OCI-M2 (cell line): ENCODE data around the gene TM2D3.

Experiments
- DNase-seq: peaks from one replicate; lab custom pipeline; 2025; ENCODE audit not compliant: unreplicated experiment; lab: John Stamatoyannopoulos, UW

Gene TM2D3, protein sequence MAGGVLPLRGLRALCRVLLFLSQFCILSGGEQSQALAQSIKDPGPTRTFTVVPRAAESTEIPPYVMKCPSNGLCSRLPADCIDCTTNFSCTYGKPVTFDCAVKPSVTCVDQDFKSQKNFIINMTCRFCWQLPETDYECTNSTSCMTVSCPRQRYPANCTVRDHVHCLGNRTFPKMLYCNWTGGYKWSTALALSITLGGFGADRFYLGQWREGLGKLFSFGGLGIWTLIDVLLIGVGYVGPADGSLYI

DNA sequence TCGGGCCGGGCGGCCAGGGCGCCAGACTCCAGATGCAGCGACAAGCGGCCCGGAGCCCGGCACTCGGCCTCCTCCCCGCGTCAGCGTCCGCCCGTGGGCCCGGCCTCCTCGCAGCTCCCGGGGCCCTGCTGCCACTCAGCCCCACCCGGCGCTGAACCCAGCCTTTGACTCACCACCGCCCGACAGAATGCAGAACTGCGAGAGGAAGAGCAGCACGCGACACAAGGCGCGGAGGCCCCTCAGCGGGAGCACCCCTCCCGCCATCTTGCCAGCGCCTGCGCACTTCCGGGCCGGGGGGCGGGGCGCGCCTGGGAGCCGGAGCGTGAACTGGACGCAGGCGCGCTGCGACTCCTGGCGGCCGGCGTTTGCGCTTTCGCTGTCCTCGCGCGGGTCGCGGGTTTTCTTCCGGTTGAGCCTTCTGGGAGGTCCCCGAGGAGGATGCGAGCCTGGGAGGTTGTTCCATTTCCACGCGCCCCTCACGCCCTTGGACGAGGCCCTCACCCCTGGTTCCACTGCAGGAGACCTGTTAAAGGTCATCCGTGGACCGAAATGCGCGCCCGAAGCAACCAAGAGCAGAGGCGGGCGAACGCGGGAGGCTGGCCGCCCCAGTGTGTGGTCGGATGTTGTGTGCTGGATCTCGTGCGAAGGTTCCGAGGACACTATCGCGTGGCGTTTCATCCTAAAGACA, at the start of gene TM2D3:
TM2D3 (minus strand) TSS at position 284 of the 688 bp plus-strand sequence; CDS start at position 264, 20 bp downstream.
- peak; percentile 47 for DNase-seq

DNA sequence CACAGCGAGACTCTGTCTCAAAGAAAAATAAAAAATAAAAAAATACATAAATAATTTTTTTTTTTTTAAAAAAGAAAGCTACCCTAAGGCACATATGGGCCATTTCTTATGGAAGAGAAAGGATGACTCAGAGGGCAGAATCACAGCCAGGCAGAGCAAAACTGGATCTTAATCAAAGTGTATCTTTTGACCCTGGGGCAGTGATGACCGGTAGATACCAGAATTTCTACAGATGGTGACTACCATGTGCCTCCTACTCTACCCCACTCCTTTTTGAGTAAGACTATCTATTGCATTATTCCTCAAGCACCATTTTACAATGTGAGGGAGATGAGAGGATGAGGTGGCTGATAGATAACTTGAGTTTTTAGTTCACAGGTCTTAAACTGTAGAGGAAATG, 46.1 kb upstream of the TM2D3 start:
- no peak for DNase-seq

DNA sequence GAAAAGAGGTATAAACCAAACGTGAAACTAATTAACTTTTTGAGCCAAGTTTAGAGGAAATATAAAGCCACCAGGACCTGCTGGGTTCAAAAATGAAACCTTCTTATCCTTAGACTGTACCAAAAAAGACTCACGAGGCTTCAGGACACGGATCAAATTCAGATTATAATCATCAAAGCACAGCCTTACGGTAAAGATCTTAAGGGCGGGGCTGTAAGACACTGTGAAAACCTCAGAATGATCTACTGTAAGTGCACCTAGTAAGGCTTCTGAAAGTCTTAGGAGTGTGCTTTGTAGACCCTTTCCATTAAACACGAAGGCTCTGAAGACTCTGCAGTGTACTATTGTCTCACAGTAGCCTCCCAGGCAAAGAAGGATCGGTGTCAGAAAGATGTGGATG, 45.3 kb upstream of the TM2D3 start:
- DNase-seq, result no peak

DNA sequence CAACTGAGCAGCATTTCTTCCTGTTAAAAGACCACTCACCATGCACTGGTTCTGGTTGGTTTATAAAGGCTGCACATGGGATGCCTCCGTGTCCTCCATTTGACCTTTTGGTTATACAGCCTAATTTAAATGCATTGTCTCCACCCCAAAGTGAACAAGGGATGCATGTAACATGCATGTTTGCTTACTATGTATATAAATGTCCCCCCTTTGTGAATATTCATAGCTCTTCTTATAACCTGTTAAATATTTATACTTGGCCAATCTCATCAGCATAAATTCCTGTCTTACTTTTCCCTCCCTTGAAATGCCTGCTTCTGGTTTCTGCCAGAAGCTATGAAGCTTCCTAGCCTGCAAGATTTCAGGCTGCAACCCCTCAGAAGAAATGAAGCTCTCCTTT, 44.6 kb upstream of the TM2D3 start:
- DNase-seq, result no peak

DNA sequence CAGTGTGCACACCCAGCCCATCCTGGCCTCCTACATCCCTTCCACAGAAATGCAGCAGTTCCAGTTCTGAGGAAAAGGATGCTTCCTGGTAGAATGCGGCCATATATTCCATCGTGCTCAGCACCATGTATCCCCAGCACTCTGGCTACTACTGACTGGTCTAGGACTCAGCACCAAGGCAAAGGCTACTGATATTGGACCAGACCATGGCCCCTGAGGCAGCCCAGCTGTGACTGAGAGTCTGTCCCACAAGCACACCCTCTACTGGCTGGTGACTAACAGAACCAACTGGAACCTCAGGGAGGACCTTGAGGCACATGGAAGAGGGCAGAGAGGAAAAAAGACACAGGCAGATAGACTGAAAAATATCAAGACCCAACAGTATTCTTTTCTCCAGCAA, 42.1 kb upstream of the TM2D3 start:
- DNase-seq, result no peak

DNA sequence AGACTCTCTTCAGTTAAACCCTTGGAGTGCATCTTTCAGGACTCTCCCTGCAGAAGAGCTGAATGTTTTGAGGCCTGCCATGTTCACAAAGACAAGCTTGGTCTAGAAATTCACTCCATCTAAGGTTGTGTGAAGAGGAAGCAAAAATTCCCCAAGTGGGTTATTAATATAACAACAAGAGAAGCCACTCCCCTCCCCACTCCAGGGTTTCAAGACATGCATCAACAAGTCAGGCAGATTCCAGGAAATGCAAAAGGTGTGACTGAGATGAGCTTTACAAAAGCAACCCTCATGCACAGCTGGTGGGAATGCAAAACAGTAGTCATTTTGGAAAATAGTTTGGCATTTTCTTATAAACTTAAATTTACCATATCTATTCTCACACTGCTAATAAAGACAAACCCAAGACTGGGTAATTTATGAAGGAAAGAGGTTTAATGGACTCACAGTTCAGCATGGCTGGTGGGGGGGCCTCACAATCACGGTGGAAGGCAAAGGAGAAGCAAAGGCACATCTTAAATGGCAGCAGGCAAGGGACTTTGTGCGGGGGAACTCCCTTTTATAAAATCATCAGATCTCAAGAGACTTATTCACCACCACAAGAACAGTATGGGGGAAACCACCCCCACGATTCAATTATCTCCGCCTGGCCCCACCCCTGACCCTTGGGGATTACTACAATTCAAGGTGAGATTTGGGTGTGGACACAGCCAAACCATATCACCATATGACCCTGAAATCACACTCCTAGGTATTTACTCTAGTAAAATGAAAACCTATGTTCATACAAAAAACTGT, 40.8 kb upstream of the TM2D3 start:
- DNase-seq, result no peak

DNA sequence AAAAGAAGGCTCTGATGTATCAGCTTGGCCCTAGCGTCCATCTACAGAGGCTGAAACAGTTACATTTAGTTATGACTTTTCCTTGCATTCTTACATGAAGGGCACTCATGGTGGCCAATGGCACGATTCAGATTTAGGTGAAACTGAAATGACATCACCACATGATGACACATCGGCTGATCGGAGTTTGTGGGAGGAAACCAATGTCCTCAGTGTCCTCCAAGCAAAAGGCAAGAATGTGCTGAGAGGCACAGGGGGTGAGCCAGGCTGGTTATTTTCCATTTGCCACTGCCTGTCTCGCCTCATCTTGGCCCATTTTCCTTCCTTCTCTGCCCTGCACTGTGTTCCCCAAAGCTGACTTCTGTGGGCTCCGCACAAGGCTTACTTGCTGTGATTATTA, 37.7 kb upstream of the TM2D3 start:
- DNase-seq, result no peak

DNA sequence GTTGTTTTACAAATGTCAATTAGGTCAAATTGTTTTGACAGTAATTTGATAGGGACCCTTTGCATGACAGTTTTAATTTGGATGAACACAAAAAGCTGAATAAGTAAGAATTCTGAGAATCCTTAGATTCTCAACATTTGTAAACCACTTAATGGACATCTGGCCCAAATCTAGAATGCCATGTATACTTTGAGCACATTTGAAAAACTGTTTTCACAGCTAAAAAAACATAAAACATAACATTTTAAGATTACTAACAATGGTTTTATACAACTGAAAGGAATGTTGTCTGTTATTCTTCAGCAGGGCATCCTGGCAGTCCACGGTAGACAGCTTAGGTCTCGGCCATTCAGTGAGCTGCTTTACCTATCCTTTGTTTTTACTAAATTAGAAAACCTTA, 34.5 kb upstream of the TM2D3 start:
- no peak for DNase-seq

DNA sequence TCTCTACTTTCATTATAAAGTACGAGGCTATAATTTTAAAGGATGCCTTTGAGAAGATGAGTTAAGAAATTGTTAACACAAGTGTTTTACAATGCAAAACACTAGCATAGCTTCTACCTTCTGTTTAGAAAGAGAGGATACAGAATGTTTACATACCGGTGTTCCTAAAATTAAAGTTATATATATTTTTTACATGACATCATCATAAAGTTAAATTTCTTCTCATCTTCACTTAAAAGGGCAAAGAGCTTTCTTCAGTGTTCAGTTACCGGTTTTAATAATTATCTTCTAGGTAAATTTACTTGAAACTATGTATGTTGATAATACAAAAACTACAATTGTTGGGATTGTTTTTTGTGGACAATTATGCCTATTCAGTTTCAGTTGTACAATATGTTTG, 32.7 kb upstream of the TM2D3 start:
- DNase-seq, result no peak

DNA sequence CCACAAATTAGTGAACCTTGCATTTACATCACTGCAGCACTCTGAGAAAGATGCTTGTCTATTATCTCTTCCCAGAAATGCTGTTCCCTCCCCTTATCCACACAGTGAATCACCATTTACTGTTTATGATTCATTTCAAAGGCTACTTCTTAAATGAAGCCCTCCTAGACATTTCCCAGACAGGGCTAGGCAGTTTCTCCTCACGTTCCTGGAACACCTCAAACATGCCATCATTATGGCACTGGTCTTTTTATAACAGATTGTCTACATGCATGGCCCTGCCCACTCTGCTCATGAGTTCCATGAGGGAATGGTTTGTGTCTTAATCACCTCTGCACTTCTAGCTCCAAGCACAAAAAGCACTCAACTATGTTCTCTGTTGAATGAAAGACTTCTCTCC, 32.2 kb upstream of the TM2D3 start:
- no peak for DNase-seq

DNA sequence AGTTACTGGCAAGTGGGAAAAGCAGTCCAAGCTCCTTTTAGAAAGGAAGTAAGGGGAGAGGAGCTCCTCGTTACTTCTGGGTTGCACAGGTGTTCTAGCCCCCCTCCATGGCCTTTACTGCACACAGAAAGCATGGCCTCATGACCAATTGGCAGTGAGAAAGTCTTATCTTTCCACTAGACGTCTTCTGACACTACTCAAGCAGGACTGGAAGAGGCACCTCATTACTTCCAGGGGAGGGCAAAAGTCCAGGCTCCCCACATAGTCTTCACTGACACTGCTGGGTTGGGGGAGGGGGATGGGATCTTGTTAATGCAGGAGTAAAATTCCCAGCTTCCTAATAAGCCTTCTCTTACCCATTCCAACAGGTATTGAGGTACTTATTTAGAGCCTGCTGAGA, 27.6 kb upstream of the TM2D3 start:
- DNase-seq, result no peak

DNA sequence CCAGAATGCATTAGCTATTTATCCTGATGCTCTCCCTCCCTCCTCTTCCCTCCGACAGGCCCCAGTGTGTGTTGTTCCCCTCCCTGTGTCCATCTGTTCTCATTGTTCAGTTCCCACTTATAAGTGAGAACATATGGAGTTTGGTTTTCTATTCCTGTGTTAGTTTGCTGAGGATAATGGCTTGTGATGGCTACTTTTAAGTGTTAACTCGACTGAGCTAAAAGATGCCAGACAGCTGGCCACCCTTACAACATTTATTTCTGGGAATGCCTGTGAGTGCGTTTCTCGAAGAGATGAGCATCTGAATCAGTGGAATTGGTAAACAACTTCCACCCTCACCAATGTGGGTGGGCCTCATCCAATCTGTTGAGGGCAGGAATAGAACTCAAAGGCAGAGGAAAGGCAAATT, 24.7 kb upstream of the TM2D3 start:
- no peak for DNase-seq

DNA sequence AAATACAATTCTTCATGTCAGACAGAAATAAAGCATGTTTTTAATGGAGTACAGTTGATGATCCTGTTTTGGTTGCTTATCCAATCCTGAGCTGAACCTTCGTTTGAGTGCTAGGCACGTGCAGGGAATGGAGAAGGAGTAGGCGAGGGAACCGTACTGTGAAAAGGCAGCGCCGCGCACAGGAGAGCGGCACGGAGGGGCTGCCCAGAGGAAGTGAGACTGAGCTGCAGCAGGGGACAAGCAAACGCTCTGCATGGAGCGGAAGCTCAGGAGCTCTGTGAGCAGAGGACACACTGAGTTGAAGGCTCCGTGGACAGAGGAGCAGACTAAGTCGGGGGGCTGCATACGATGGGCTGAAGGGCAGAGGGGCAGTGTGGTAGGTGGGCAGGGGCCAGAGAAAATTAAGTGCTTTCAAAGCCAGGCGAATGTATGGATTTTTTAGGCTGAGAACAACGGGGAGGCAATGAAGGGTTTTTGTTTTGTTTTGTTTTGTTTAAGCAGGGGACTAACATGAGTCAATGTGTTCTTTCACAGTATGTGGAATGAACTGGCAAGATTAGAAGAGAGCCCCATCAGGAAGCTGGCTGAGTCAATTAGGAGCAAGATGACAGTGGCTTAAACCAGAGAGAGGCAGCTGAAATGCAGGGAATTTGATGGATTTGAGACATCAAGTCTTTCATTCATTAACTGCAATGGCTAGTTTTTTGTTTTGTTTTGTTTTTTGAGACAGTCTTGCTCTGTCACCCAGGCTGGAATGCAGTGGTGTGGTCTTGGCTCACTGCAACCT, 23.8 kb upstream of the TM2D3 start:
- DNase-seq, result no peak

DNA sequence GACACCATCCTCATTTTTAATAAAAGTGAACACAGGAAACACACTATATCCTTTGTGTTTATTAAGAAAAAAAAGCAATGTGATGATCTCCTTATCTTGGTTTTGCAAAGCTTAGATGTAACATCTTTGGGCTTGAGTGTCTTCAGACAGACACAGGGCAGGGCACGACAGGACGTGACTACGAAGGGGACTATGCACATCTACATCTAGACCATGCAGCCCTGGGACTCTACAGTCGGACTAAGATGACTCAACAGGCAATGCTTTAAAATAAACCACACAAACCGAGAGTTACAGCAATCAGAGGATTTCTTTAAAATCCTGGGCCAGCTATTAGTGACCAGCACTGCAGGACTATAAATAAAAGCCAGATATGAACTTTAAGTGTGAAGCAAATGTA, 22.8 kb upstream of the TM2D3 start:
- DNase-seq, result no peak

DNA sequence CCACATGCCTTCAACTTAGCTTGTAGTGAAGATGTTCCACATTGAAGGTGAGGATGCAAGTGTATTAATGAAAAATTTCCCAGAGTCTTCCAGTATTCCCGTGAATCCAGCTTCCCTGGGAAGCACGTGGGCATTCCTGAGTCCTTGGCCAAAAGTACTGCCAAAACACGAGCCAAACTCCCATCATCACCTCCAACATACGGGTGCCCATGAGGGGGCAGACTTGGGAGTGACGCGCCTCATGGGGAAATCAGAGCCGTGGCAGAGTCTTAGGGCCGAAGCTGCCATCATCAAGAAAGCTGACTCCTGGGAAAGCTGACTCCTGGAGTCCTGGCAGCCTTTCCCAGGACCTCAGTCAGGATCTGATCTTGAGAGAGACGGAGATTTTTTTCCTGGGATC, 20.1 kb upstream of the TM2D3 start:
- no peak for DNase-seq

DNA sequence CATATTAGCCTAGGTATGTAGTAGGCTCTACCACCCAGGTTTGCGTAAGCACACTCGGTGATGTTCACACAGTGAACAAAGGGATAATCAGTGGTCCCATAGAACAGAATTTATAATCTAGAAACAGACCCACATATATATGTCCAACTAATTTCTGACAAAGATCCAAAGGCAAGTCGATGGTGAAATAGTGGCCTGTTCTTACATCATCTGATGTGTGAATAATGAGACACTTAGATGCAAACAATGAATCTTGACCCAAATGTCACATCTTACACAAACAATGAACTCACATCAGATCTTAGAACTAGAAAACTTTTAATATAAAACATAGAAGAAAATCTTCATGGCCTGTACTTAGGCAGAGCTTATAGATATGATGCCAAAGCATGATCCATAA, 17.6 kb upstream of the TM2D3 start:
- DNase-seq, result no peak

DNA sequence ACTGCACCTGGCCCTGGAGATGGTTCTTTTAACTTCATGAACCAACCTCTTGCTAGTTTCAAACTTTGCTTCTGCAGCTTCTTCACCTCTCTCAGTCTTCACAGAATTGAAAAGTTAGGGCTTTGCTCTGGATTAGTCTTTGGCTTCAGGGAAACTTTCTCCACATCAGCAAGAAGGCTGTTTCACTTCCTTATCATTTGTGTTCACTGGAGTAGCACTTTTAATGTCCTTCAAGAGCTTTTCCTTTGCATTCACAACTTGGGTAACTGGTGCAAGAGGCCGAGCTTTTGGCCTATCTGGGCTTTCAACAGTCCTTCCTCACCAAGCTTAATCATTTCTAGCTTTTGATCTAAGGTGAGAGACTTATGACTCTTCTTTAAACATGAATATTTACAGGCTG, 15.7 kb upstream of the TM2D3 start:
- no peak for DNase-seq

DNA sequence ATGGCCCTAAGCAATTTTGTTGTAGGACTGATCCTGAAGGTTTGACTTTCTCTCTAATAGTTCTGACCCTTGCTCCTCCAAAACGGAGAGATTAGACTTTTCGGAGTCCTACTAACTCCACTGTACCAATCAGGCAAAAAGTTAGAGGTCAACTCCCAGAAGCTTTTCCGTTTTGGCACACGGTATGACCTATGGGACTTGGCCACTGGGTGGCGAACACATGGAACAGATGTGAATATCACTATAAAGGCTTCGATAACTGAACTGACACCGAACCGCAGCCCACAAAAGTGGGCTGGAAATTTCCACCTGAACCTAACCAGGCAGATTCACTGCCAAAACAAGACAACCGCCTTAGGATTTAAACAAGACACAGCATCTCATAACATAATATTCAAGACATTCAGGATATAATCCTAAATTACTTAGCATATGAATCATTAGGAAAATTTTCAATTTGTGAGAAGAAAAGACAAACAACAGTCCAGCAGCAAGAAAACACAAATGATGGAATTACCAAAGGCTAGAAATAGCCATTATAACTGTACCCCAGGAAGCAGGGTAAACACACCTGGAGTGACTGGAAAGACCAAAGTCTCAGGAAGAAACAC, 12.2 kb upstream of the TM2D3 start:
- no peak for DNase-seq

DNA sequence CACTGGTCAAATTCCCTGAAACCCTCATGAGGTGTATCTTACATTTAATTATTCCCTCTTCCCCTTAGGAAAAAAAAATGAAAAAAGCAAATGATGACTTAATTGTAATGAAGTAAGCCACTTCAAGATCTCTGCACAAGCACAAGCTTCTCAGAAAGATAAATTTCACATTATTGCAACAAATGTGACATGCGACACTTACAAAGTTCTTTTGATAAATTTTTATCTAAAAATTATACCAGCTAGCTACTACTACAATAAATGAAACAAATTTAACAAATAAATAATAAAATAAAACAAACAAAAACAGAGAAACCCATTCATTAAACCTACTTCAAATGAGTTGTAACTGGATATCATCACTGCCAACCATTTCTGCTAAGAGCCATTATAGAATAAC, 10.0 kb upstream of the TM2D3 start:
- no peak for DNase-seq

DNA sequence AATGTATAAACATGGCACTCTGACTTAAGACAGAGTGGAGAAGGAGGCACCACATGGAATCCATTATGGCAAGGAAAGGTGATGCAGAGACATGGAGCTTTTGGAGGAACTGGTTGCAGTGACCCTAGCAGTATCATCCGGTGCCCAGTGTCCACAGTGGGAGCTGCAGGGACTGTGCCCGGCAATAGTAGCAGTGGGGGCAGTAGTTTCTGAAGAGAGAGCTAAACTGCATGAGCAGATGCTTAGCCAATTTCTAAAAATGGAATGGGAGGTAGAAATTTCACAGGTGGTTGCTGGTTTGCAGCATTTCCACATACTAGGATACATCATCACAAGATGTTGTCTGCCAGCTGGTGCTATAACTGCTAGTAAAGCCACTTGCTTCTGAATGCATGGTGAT, 7.8 kb upstream of the TM2D3 start:
- no peak for DNase-seq
